Glomerular visceral epithelial cell (primary cell): ENCODE data around the gene COL6A2.
"Not testable (repeated sequence)": the region's sequence is repeated elsewhere in the genome, so short reads cannot be mapped to it uniquely, and the experiment has no call there.

ENCODE experiments used
- DNase-seq: peaks from one replicate; pipeline ENCODE4 v3.0.0-alpha.2; 2016; ENCODE audit errors: extremely low spot score

COL6A2 gene

DNA sequence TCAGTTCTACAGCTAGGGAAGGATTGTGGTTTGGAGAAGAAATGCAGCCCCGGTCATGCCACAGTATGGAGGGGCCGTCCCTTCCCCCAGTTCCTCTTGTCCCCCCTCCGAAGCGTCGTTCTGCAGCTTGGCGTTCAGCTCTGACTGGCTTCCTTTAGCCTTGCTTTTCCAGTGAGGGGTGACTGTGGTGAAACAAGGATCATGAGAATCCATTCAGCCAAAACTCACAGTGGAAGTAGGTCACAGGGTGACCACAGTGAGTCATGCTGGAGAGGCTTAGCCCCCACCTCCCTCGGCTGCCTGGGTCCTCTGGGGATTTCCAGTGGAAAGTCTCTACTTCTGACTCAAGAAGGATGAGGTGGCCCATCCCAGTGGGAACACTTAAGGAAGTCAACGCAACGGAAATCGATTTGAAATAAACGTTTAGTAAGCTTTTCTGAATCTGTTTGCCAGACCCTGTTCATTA lies 37.3 kb upstream of the COL6A2 start:
- DNase-seq: peak; percentile 96

GRCh38 chr21:46061063-46061462 lies 36.8 kb upstream of the COL6A2 start:
- no peak for DNase-seq

DNA sequence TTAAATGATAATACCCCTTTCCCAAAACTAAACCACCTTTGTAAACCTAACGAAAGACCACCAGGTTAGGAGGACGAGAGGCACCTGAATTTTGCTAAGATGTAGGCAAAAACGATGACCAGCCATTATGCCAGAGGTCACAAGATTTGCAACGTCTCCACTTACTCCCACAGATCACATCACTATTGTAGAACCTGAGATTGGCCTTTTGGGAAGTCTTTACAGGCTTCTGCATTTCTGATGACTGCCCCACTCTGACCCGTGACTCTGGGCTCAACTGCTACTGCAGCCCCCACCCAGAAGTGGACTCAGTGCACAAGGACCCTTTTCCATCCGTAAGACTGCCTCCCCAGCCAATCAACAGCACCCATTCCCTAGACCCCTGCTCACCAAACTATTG lies 36.4 kb upstream of the COL6A2 start:
- no peak for DNase-seq

DNA sequence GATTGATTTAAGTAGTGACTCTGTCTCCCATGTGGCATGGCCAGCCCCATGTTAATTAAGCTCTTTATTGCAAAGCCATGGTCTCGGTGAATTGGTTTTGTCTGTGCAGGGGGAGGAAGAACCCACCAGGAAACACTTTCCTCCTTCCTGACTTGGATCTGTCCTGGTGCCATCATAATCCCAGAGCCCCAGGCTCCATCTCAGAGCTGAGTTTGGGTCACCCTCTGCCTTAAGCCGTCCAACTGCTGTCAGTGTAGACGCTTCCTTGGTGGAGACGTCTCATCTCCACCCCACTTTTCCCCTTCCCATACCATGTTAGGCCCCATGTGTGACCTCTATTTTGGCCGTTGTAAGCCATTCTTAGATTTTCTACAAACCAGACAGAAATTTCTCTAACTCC lies 36.0 kb upstream of the COL6A2 start:
- no peak for DNase-seq

DNA sequence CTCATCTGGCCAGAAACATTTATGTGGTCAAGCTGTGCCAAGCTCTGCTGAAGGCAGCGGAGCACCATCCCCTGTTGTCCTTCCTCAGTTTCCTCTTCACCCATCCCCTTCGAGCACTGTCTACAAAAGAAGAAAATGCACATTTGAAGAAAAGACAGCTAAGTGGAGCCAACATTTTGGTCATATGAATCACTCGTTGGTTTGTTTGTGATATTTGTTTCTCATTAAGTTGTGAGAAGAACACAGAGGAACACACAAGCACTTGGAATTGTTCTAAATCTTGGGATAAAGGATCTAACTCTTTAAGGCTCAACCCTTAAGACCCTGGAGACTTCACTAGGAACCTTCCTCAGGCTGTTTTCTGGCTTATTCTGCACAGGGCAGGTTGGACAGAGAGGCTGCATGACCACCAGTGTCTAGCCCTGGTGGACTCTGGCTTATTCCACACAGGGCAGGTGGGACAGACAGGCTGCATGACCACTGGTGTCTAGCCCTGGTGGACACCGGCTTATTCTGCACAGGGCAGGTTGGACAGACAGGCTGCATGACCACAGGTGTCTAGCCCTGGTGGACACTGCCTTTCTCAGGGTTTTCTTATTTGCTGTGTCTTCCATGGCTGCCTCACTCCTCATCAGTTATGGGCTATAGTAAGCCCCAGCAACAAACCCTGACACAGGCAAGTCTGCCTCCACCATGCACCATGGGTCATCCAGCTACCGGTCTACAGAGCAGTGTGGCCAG lies 35.3 kb upstream of the COL6A2 start:
- DNase-seq: no peak

DNA sequence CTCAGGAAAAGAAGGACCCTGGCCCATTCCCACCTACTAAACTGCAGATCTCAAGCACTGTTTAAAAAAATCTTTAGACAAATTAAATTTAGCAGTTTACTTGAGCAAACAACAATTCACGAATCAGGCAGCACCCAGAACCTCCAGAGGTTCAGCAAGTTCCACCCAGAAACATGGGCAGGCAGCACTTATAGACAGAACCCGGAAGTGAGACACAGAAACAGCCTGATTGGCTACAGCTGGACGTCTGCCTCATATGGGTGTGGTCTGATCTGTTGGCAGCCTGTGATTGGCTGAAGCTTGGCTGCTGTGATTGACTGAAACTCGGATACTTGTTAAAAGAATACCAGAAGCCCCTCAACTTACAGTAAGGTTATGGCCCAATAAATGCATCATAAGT lies 34.7 kb upstream of the COL6A2 start:
- no peak for DNase-seq

GRCh38 chr21:46063734-46064680 lies 33.9 kb upstream of the COL6A2 start:
- DNase-seq: no peak

- no peak for DNase-seq
Measured at GRCh38 chr21:46064870-46065214, 33.1 kb upstream of the COL6A2 start.

DNA sequence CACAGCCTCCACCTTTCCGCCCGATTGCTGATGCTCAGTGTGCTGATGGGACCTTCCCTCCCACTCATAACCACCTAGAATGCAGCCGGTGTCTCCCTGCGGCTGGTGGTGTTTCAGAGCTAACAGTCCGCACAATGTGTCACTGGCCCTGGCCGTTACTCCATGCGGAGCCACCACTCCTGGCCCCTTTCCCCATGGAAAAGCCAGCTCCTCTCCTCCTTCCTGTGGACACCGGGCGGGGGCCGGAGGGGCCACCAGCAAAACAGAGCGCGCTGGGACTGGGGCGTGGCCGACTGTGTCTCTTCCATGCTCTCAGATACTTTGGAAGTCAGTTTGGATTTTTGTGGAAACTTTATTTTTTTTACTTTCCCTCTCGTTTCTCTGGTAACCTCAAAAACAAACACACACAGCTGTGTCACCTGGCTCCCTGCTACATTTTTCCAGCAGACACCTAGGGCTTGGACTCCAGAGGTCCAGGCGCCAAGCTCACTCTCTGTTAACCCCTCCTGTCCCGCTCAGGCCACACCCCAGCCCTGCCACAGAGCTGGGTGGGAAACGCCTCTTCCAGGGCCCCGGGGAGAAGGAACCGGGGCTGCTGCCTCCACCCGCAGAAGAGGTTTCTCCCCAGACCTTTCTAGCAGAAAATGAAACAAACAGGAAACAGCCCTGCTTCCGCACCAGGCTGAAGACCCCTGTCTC lies 32.5 kb upstream of the COL6A2 start:
- DNase-seq: peak; percentile 73

DNA sequence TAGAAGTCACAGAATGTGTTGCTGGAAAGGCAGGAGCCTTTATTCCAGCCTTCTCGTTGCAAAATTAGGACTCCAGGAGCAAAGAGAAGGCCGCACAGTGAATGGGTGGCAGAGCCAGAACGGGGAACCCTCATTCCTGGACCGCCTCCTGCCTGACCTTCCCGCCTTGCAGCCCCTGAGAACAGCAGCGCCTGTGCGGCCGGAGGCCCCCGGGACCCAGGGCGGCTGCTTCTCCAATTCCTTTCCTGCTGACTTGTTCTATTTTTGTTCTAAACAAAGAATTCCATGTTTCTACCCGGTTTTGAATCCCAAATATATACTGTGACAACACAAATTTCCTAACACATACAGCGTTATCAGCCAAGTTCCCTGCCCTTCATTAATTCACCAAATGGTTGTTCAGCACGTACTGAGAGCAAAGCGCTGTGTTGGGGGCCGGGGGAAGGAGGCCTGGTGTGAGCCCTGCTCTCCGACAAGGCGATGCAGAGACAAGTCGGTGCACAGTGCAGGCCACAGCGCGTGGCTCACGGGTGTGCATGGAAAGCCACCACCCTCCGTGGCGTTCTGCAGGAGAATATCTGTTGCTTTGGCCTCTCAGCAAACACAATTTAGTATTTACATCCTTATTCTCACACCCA lies 31.9 kb upstream of the COL6A2 start:
- no peak for DNase-seq

DNA sequence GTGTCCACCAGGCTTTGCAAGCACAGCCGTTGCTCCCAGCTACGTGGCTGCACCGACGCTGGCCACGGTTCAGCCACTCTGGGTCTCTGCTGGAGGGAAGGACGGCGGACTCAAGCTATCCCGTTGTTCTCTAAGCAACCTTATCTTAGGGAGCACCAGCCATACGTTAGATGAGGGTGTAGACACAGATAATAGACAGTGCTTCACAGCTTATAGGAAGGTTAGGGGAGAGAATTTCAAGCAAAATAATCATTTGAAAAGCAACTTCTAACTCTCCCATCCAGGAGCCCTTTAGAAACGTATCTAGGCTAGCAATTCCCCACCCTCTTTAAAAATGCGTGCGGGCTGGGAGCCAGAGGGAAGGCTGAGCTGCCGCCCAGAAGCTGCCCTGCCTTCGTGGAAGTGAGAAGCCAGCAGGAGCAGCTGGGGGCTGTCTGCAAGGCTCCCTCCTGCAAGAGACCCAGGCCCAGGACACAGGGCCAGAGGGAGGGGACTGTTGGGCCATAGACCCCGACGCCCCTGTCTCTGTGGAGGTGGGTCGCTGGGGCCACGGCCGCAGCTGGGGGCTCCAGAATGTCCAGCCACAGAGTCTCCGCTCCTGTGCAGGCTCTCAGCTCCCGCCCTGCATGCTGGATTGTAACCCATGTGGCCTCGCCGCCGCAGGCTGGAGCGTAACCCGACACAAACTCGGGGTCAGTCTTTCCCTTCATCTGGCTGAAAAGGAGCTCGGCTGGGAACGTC lies 31.2 kb upstream of the COL6A2 start:
- DNase-seq: no peak

DNA sequence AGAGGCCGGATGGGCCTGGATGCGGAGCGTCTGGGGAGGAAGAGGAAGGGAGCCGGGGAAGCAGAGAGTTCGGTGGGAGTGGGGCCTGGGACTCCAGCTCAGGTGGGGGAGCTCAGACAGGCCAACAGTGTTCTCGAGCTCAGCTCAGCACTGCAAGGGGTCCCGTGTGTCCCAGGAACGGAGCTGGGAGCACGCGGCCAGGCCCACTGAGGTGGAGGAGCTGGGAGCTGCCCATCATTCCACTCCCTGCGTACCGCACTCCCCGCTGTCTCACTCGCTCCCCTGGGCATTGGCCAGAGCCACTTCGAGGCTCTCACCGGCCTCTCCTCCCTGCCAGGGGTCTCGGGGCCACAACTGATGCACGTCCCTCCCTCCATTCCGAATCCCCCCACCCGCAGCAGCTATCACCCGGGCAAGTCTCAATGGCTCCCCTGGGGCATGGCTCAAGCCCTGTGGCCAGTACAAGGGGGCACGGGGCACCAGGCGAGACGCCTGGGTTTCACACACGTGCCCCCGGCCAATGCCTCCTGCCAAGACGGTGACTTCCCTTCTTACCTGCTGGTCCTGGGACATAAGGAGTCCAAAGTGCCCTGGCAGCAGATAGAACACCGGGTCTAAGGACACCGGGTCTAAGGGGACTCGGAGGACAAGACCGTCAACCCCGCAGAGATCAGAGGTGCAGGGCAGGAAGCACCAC lies 30.3 kb upstream of the COL6A2 start:
- DNase-seq: no peak

DNA sequence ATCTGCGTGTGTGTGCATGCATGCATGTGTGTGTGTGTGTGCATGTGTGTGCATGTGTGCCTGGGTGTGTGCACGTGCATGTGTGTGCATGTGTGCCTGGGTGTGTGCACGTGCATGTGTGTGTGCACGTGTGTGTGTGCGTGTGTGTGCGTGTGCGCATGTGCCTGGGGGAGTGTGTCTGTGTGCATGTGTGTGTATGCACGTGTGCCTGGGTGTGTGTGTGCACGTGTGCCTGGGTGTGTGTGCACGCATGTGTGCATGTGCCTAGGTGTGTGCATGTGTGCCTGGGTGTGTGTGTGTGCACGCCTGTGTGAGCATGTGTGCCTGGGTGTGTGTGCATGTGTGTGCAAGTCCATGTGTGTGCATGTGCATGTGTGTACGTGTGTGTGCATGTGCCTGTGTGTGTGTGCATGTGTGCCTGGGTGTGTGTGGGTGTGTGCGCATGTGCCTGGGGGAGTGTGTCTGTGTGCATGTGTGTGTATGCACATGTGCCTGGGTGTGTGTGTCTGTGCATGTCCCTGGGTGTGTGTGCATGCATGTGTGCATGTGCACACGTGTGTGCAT lies 29.3 kb upstream of the COL6A2 start:
- no peak for DNase-seq

GRCh38 chr21:46069166-46069565 lies 28.7 kb upstream of the COL6A2 start:
- DNase-seq: no peak

GRCh38 chr21:46069719-46070279 lies 28.1 kb upstream of the COL6A2 start:
- no peak for DNase-seq

GRCh38 chr21:46071082-46071481 lies 26.8 kb upstream of the COL6A2 start:
- no peak for DNase-seq

GRCh38 chr21:46076724-46077123 lies 21.2 kb upstream of the COL6A2 start:
- DNase-seq: not testable (repeated sequence)

DNA sequence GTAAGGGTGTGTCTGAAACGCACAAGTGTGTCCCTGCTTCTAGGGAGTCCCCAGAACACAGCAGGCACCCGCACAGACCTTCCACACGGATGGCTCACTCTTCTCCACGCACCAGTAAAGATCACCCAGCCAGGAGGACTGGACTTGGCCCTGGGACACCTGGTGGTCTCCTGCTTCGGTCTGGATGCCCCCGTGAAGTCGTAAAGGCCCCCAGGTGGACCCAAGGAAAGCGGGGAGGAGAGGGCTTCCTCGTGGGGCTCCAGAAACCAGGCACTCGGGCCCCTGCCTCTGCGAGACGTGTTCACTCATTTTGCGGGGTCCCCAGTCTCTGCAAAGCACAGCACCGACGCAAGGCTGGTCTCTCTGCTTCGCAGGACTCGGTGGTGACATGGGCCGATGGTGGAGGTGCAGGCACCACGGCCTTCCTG lies 20.2 kb upstream of the COL6A2 start:
- no peak for DNase-seq

GRCh38 chr21:46078322-46078977 lies 19.5 kb upstream of the COL6A2 start:
- DNase-seq: no peak
